Measurements from ENCODE around the gene INSR. TPM values are rescaled to one million over a fixed set of nuclear protein-coding genes. Genes with fewer than 3 reads are reported as not detected.

Gene INSR
- total RNA-seq, 1 experiment from 2014 or later, result 8.4 TPM

DNA sequence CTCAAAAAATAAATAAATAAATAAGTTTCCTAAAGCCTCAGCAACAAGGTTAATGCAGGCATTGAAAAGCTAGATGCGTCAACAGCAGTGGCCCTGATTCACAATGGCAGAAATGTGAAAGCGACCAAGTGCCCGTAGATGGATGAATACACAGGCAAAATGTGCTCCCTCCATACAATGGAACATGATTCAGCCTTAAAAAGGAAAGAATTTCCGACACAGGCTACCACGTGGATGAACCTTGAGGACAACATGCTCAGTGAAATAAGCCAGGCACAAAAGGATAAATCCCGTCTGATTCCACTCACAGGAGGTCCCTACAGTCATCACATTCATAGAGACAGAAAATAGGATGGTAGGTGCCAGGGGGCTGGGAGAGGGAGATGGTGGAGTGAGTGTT, 31.7 kb downstream of the INSR start:
- no peaks in the 10 kb centered on the region for H3K4me1 Mint-ChIP-seq (ENCODE audit: low read depth, unreplicated experiment)
- CTCF ChIA-PET, result no interaction called here
- intact Hi-C loops (cut with micrococcal nuclease; ENCODE audit: unreplicated experiment), result no loop called here
- no peak for DNase-seq
- no peak for TF ChIP-seq CTCF (IDR thresholded peaks at IDR 0.05; ENCODE audit: unreplicated experiment)
- no TSS peak for BruUV-seq (replicated peaks)
- H3K4me3 Mint-ChIP-seq (ENCODE audit: low read depth, unreplicated experiment), result no peak overlapping the region
- no peaks in the 10 kb centered on the region for H3K36me3 Mint-ChIP-seq (ENCODE audit: insufficient read depth, unreplicated experiment)
- no peaks in the 10 kb centered on the region for H3K27me3 Mint-ChIP-seq (ENCODE audit: unreplicated experiment)
- no peak overlapping the region for H3K27ac Mint-ChIP-seq (ENCODE audit: unreplicated experiment)
- H3K9me3 Mint-ChIP-seq (ENCODE audit: low read depth, unreplicated experiment), result no peaks in the 10 kb centered on the region

GRCh38 chr19:7260161-7260560, 34.1 kb downstream of the INSR start:
- Mint-ChIP-seq H3K27ac (ENCODE audit: unreplicated experiment) (no peak overlapping the region), H3K36me3 (ENCODE audit: insufficient read depth, unreplicated experiment) (peaks cover 5% of the 10 kb centered on the region), H3K9me3 (ENCODE audit: low read depth, unreplicated experiment) (no peaks in the 10 kb centered on the region), H3K4me1 (ENCODE audit: low read depth, unreplicated experiment) (peaks cover 7% of the 10 kb centered on the region), H3K4me3 (ENCODE audit: low read depth, unreplicated experiment) (no peak overlapping the region), H3K27me3 (ENCODE audit: unreplicated experiment) (no peaks in the 10 kb centered on the region)
- CTCF ChIA-PET, result interaction anchor here (0.6 kb wide), 2 partner anchors 248 to 283 kb away, joined by 3 to 4 read pairs; no protein-coding TSS in a partner anchor
- no TSS peak for BruUV-seq (replicated peaks)
- no peak for DNase-seq
- no peak for TF ChIP-seq CTCF (IDR thresholded peaks at IDR 0.05; ENCODE audit: unreplicated experiment)
- intact Hi-C loops (cut with micrococcal nuclease; ENCODE audit: unreplicated experiment), result no loop called here

GRCh38 chr19:7258840-7259395, 35.3 kb downstream of the INSR start:
- CTCF ChIA-PET, result no interaction called here
- Mint-ChIP-seq H3K9me3 (ENCODE audit: low read depth, unreplicated experiment) (no peaks in the 10 kb centered on the region), H3K27me3 (ENCODE audit: unreplicated experiment) (no peaks in the 10 kb centered on the region), H3K4me1 (ENCODE audit: low read depth, unreplicated experiment) (peaks cover 8% of the 10 kb centered on the region), H3K36me3 (ENCODE audit: insufficient read depth, unreplicated experiment) (peaks cover 5% of the 10 kb centered on the region), H3K27ac (ENCODE audit: unreplicated experiment) (no peak overlapping the region), H3K4me3 (ENCODE audit: low read depth, unreplicated experiment) (no peak overlapping the region)
- no peak for DNase-seq
- BruUV-seq (replicated peaks), result no TSS peak
- intact Hi-C loops (cut with micrococcal nuclease; ENCODE audit: unreplicated experiment), result no loop called here
- no peak for TF ChIP-seq CTCF (IDR thresholded peaks at IDR 0.05; ENCODE audit: unreplicated experiment)

GRCh38 chr19:7258041-7258839, 36.0 kb downstream of the INSR start:
- Mint-ChIP-seq H3K9me3 (ENCODE audit: low read depth, unreplicated experiment) (no peaks in the 10 kb centered on the region), H3K4me3 (ENCODE audit: low read depth, unreplicated experiment) (no peak overlapping the region), H3K4me1 (ENCODE audit: low read depth, unreplicated experiment) (peaks cover 8% of the 10 kb centered on the region), H3K36me3 (ENCODE audit: insufficient read depth, unreplicated experiment) (peaks cover 5% of the 10 kb centered on the region), H3K27ac (ENCODE audit: unreplicated experiment) (no peak overlapping the region), H3K27me3 (ENCODE audit: unreplicated experiment) (no peaks in the 10 kb centered on the region)
- intact Hi-C loops (cut with micrococcal nuclease; ENCODE audit: unreplicated experiment), result no loop called here
- no peak for DNase-seq
- BruUV-seq (replicated peaks), result no TSS peak
- TF ChIP-seq CTCF (IDR thresholded peaks at IDR 0.05; ENCODE audit: unreplicated experiment), result no peak
- CTCF ChIA-PET, result no interaction called here
